Stimulated activated naive CD8-positive, alpha-beta T cell treated with anti-CD3 and anti-CD28 coated beads, Interleukin-15, amount 100 ng/mL, for 72 hours (primary cell): ENCODE data around the gene USF3.
A peak's percentile ranks its signal among the peaks of the same experiment; 100 is the strongest.

Experiments
- ATAC-seq: fragments of 150-1000 bp; cut with Tn5 transposase; 2 replicates; pipeline ENCODE4 v1.10.0; 2021; ENCODE audit warnings: mild to moderate bottlenecking, moderate library complexity
- DNase-seq, 2 donors: peaks; one replicate each; pipeline ENCODE4 v3.0.0; 2021 to 2022
- H3K27ac Mint-ChIP-seq, 2 donors: one replicate each; pipeline ENCODE4 v1.8.0; 2022; ENCODE audit warnings: mild to moderate bottlenecking in 2 of 2, mixed read lengths in 2 of 2, moderate library complexity in 2 of 2
- H3K27me3 Mint-ChIP-seq: one replicate; pipeline ENCODE4 v1.8.0; 2022; ENCODE audit warnings: mixed read lengths
- H3K4me1 Mint-ChIP-seq: one replicate; pipeline ENCODE4 v1.8.0; 2022; ENCODE audit warnings: mild to moderate bottlenecking, mixed read lengths
- H3K4me3 Mint-ChIP-seq, 2 donors: one replicate each; pipeline ENCODE4 v1.8.0; 2022; ENCODE audit warnings: mild to moderate bottlenecking in 2 of 2, mixed read lengths in 2 of 2, moderate library complexity in 1 of 2
- H3K9me3 Mint-ChIP-seq, 2 donors: one replicate each; pipeline ENCODE4 v1.8.0; 2022; ENCODE audit warnings: mixed read lengths in 2 of 2

The USF3 gene

GRCh38 chr3:113717818-113718217, 21.4 kb upstream of the USF3 start:
- peak overlapping the region in 1 of 2 donors; percentile 91 for H3K27ac Mint-ChIP-seq
- H3K4me1 Mint-ChIP-seq: peaks cover 17% of the 10 kb centered on the region
- H3K27me3 Mint-ChIP-seq: no peaks in the 10 kb centered on the region
- H3K9me3 Mint-ChIP-seq: no peaks in the 10 kb centered on the region
- ATAC-seq: peak; percentile 88
- H3K4me3 Mint-ChIP-seq: no peak overlapping the region
- no peak for DNase-seq

- H3K27me3 Mint-ChIP-seq: no peaks in the 10 kb centered on the region
- ATAC-seq (no peak), DNase-seq (no peak)
- no peaks in the 10 kb centered on the region for H3K9me3 Mint-ChIP-seq
- peaks cover 22% of the 10 kb centered on the region for H3K4me1 Mint-ChIP-seq
- H3K4me3 Mint-ChIP-seq: no peak overlapping the region
- H3K27ac Mint-ChIP-seq: peak overlapping the region in 1 of 2 donors; percentile 91
These were observed 20.9 kb upstream of the USF3 start for GRCh38 chr3:113717308-113717707.

GRCh38 chr3:113714702-113715101, 18.3 kb upstream of the USF3 start:
- Mint-ChIP-seq H3K4me3 (no peak overlapping the region), H3K4me1 (peaks cover 25% of the 10 kb centered on the region), H3K27me3 (peaks cover 11% of the 10 kb centered on the region), H3K9me3 (no peaks in the 10 kb centered on the region), H3K27ac (no peak overlapping the region)
- DNase-seq (no peak), ATAC-seq (no peak)

- H3K27me3 Mint-ChIP-seq: peaks cover 11% of the 10 kb centered on the region
- H3K4me1 Mint-ChIP-seq: peaks cover 7% of the 10 kb centered on the region
- no peaks in the 10 kb centered on the region for H3K9me3 Mint-ChIP-seq
- ATAC-seq: no peak
- no peak for DNase-seq
- H3K4me3 Mint-ChIP-seq: no peak overlapping the region
- H3K27ac Mint-ChIP-seq: no peak overlapping the region
These were observed 15.7 kb upstream of the USF3 start for GRCh38 chr3:113712129-113712528.

- no peaks in the 10 kb centered on the region for H3K9me3 Mint-ChIP-seq
- H3K27me3 Mint-ChIP-seq: peaks cover 19% of the 10 kb centered on the region
These were observed 11.4 kb upstream of the USF3 start for GRCh38 chr3:113707835-113708234.

GRCh38 chr3:113698956-113699355, 2.5 kb upstream of the USF3 start:
- ATAC-seq (no peak), DNase-seq (no peak)
- peaks cover 7% of the 10 kb centered on the region for H3K4me1 Mint-ChIP-seq
- peak overlapping the region in 1 of 2 donors; percentile 70 for H3K4me3 Mint-ChIP-seq
- no peaks in the 10 kb centered on the region for H3K27me3 Mint-ChIP-seq
- no peaks in the 10 kb centered on the region for H3K9me3 Mint-ChIP-seq
- peak overlapping the region; percentile 13 to 93 for H3K27ac Mint-ChIP-seq

More at GRCh38 chr3:113707835-113708234, 11.4 kb upstream of the USF3 start:
- Mint-ChIP-seq H3K4me3 (no peak overlapping the region), H3K27ac (no peak overlapping the region), H3K4me1 (peaks cover 7% of the 10 kb centered on the region)
- DNase-seq: no peak
- no peak for ATAC-seq

- peak overlapping the region in 1 of 2 donors; percentile 74 for H3K27ac Mint-ChIP-seq
- no peaks in the 10 kb centered on the region for H3K9me3 Mint-ChIP-seq
- no peak for ATAC-seq
- no peaks in the 10 kb centered on the region for H3K27me3 Mint-ChIP-seq
- H3K4me1 Mint-ChIP-seq: peaks cover 13% of the 10 kb centered on the region
- H3K4me3 Mint-ChIP-seq: peak overlapping the region in 1 of 2 donors; percentile 70
- no peak for DNase-seq
These were observed 1.8 kb upstream of the USF3 start for GRCh38 chr3:113698213-113698742.

GRCh38 chr3:113697500-113698090, 1.2 kb upstream of the USF3 start:
- ATAC-seq (no peak), DNase-seq (no peak)
- Mint-ChIP-seq H3K27ac (no peak overlapping the region), H3K4me1 (peaks cover 16% of the 10 kb centered on the region), H3K9me3 (no peaks in the 10 kb centered on the region), H3K4me3 (no peak overlapping the region), H3K27me3 (no peaks in the 10 kb centered on the region)

- DNase-seq: peak; percentile 98 to 99
- H3K27ac Mint-ChIP-seq: no peak overlapping the region
- peaks cover 16% of the 10 kb centered on the region for H3K4me1 Mint-ChIP-seq
- no peaks in the 10 kb centered on the region for H3K27me3 Mint-ChIP-seq
- no peaks in the 10 kb centered on the region for H3K9me3 Mint-ChIP-seq
- H3K4me3 Mint-ChIP-seq: no peak overlapping the region
- peak; percentile 89 for ATAC-seq
These were observed 437 bp upstream of the USF3 start for GRCh38 chr3:113696658-113697499.

- Mint-ChIP-seq H3K4me1 (peaks cover 16% of the 10 kb centered on the region), H3K4me3 (peak overlapping the region; percentile 93 to 98), H3K9me3 (no peaks in the 10 kb centered on the region), H3K27ac (peak overlapping the region; percentile 97 to 99), H3K27me3 (no peaks in the 10 kb centered on the region)
- no peak for DNase-seq
- no peak for ATAC-seq
These were observed 1.0 kb downstream of the USF3 start for GRCh38 chr3:113695431-113695785.

- Mint-ChIP-seq H3K27ac (no peak overlapping the region), H3K9me3 (no peaks in the 10 kb centered on the region), H3K27me3 (no peaks in the 10 kb centered on the region), H3K4me1 (peaks cover 16% of the 10 kb centered on the region), H3K4me3 (no peak overlapping the region)
- ATAC-seq (no peak), DNase-seq (no peak)
These were observed 6.0 kb downstream of the USF3 start for GRCh38 chr3:113690482-113690881.

GRCh38 chr3:113685956-113686721, 10.3 kb downstream of the USF3 start:
- no peak for DNase-seq
- no peak overlapping the region for H3K4me3 Mint-ChIP-seq
- ATAC-seq: no peak
- no peaks in the 10 kb centered on the region for H3K27me3 Mint-ChIP-seq
- H3K27ac Mint-ChIP-seq: no peak overlapping the region
- peaks cover 13 to 16% of the 10 kb centered on the region in 2 donors for H3K9me3 Mint-ChIP-seq
- H3K4me1 Mint-ChIP-seq: no peaks in the 10 kb centered on the region

- peaks cover 13 to 16% of the 10 kb centered on the region in 2 donors for H3K9me3 Mint-ChIP-seq
- no peaks in the 10 kb centered on the region for H3K27me3 Mint-ChIP-seq
- DNase-seq (no peak), ATAC-seq (no peak)
- no peak overlapping the region for H3K4me3 Mint-ChIP-seq
- no peaks in the 10 kb centered on the region for H3K4me1 Mint-ChIP-seq
- no peak overlapping the region for H3K27ac Mint-ChIP-seq
These were observed 11.3 kb downstream of the USF3 start for GRCh38 chr3:113685124-113685523.

- Mint-ChIP-seq H3K9me3 (peaks cover 13 to 16% of the 10 kb centered on the region in 2 donors), H3K4me1 (no peaks in the 10 kb centered on the region), H3K27me3 (no peaks in the 10 kb centered on the region), H3K4me3 (no peak overlapping the region), H3K27ac (no peak overlapping the region)
- no peak for ATAC-seq
- no peak for DNase-seq
These were observed 12.1 kb downstream of the USF3 start for GRCh38 chr3:113684271-113684819.

- DNase-seq (no peak), ATAC-seq (no peak)
- no peaks in the 10 kb centered on the region for H3K27me3 Mint-ChIP-seq
- H3K4me1 Mint-ChIP-seq: peaks cover 15% of the 10 kb centered on the region
- H3K27ac Mint-ChIP-seq: no peak overlapping the region
- no peak overlapping the region for H3K4me3 Mint-ChIP-seq
- peaks cover under 1 to 2% of the 10 kb centered on the region in 2 donors for H3K9me3 Mint-ChIP-seq
These were observed 17.7 kb downstream of the USF3 start for GRCh38 chr3:113678773-113679172.
